Body of pancreas (tissue), 4 donors: ENCODE data around the gene R3HDM2.

ENCODE experiments used
- CTCF ChIP-seq, 7 experiments: fragments of 450-650 bp in 4 of 7; fragments of 200-600 bp in 3 of 7; sonication (generic) in 3 of 7; IDR thresholded peaks; one replicate each; pipeline ENCODE4 v1.5.1; 2016 to 2019; ENCODE audit warnings: antibody characterized with exemption in 7 of 7
- POLR2A ChIP-seq, 3 donors: fragments of 450-650 bp; IDR thresholded peaks; one replicate each; pipeline ENCODE4 v1.6.1; 2016; ENCODE audit warnings: antibody characterized with exemption in 3 of 3, mild to moderate bottlenecking in 2 of 3

- TF ChIP-seq CTCF (IDR thresholded peaks at IDR 0.05) (no peak), POLR2A (IDR thresholded peaks at IDR 0.05) (no peak)
Measured at GRCh38 chr12:57210461-57210860, 220.4 kb downstream of the R3HDM2 start.
